ENCODE measurements around the gene PDE3B. TPM values are rescaled to one million over a fixed set of nuclear protein-coding genes. Genes with fewer than 3 reads are reported as not detected.
"Not testable (repeated sequence)": the region's sequence is repeated elsewhere in the genome, so short reads cannot be mapped to it uniquely, and the experiment has no call there.

The PDE3B gene
- total and polyA plus RNA-seq, 7 donors, result 0.11 to 0.59 (median 0.30) TPM

GRCh38 chr11:14656536-14657457 lies 13.2 kb downstream of the PDE3B start:
- TF ChIP-seq CTCF (IDR thresholded peaks at IDR 0.05), result no peak
- Histone ChIP-seq H3K27ac (no peak overlapping the region), H3K36me3 (ENCODE audit: insufficient read depth in 1 of 2, low read depth in 1 of 2) (no peaks in the 10 kb centered on the region), H3K27me3 (ENCODE audit: insufficient read depth in 3 of 3, low read length in 2 of 3) (peaks cover 0 to 4% (median 0%) of the 10 kb centered on the region in 3 donors), H3K4me1 (no peaks in the 10 kb centered on the region), H3K9me3 (no peaks in the 10 kb centered on the region), H3K4me3 (no peak overlapping the region)
- ATAC-seq (no peak), DNase-seq (no peak)
- intact Hi-C loops (cut with DNase I), result no loop called here
- WGBS, 3 donors, result 28 to 38% (median 29%) methylated on average over 4 of the region's 4 CpGs

GRCh38 chr11:14657841-14658240 lies 14.2 kb downstream of the PDE3B start:
- Histone ChIP-seq H3K4me1 (no peaks in the 10 kb centered on the region), H3K4me3 (no peak overlapping the region), H3K27me3 (ENCODE audit: insufficient read depth in 3 of 3, low read length in 2 of 3) (no peaks in the 10 kb centered on the region), H3K27ac (no peak overlapping the region), H3K9me3 (no peaks in the 10 kb centered on the region), H3K36me3 (ENCODE audit: insufficient read depth in 1 of 2, low read depth in 1 of 2) (no peaks in the 10 kb centered on the region)
- intact Hi-C loops (cut with DNase I), result no loop called here
- no peak for TF ChIP-seq CTCF (IDR thresholded peaks at IDR 0.05)
- 93 to 96% (median 94%) methylated on average over 1 of the region's 1 CpG for WGBS, 3 donors
- ATAC-seq (no peak), DNase-seq (no peak)

GRCh38 chr11:14664926-14665325 lies 21.3 kb downstream of the PDE3B start:
- H3K27me3 ChIP-seq (ENCODE audit: insufficient read depth in 3 of 3, low read length in 2 of 3); H3K4me3 ChIP-seq; H3K27ac ChIP-seq; H3K4me1 ChIP-seq; H3K36me3 ChIP-seq (ENCODE audit: insufficient read depth in 1 of 2, low read depth in 1 of 2); intact Hi-C loops (cut with DNase I); DNase-seq; ATAC-seq; H3K9me3 ChIP-seq: not testable (repeated sequence)
- 93 to 94% (median 93%) methylated on average over 3 of the region's 3 CpGs for WGBS, 3 donors

- H3K9me3 ChIP-seq; ATAC-seq; DNase-seq; intact Hi-C loops (cut with DNase I); H3K4me3 ChIP-seq; H3K36me3 ChIP-seq (ENCODE audit: insufficient read depth in 1 of 2, low read depth in 1 of 2); H3K4me1 ChIP-seq; H3K27ac ChIP-seq; H3K27me3 ChIP-seq (ENCODE audit: insufficient read depth in 3 of 3, low read length in 2 of 3): not testable (repeated sequence)
- 90 to 97% (median 94%) methylated on average over 3 to 4 of the region's 4 CpGs for WGBS, 3 donors
Observed at GRCh38 chr11:14667329-14667728, 23.7 kb downstream of the PDE3B start.

- Histone ChIP-seq H3K9me3 (no peaks in the 10 kb centered on the region), H3K27ac (no peak overlapping the region), H3K27me3 (ENCODE audit: insufficient read depth in 3 of 3, low read length in 2 of 3) (no peaks in the 10 kb centered on the region), H3K36me3 (ENCODE audit: insufficient read depth in 1 of 2, low read depth in 1 of 2) (no peaks in the 10 kb centered on the region), H3K4me3 (no peak overlapping the region), H3K4me1 (no peaks in the 10 kb centered on the region)
- TF ChIP-seq CTCF (IDR thresholded peaks at IDR 0.05), result no peak
- DNase-seq (no peak), ATAC-seq (no peak)
- 70 to 74% (median 73%) methylated on average over 6 of the region's 6 CpGs for WGBS, 3 donors
- intact Hi-C loops (cut with DNase I), result no loop called here
Observed at GRCh38 chr11:14668731-14669301, 25.2 kb downstream of the PDE3B start.

All from psoas muscle (tissue), 8 donors.